Subcutaneous adipose tissue (tissue), 4 donors: ENCODE results near the gene SLC33A1. TPM values are rescaled to one million over a fixed set of nuclear protein-coding genes. Genes with fewer than 3 reads are reported as not detected.

ENCODE experiments used
- total RNA-seq, 4 donors: library from RNA; depleted of rRNA; stranded (reverse); fragments of >200 nt; gene quantifications; one replicate each; pipeline ENCODE4 v1.1.0, GENCODE V29; 2016
- TF ChIP-seq, protein P1 (sequence below): fragments of 450-650 bp; IDR thresholded peaks from one replicate; pipeline ENCODE4 v1.5.1; 2016; ENCODE audit warnings: low read depth, mild to moderate bottlenecking, control low read depth, antibody characterized with exemption, moderate library complexity

SLC33A1 gene
- total RNA-seq, 4 donors from 2014 or later = 17.0 to 33.4 (median 23.8) TPM

DNA sequence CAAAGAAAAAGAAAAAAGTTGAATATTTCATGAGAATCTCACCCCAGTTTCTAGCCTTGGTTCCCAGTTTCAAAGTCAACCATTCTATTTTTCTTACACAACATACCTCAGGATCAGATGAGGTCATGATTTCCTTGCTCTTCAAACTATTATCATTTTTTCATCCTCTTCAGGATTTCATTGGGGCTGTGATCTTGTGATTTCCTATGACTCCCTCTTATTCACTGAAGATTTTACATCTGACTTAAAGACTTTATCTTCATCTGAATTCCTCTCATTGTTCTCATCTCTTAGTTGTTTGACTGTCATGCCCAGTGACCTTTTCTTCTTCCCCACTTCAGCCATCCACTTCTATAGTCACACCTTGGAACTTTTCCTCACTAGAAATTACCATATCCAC is 45.0 kb downstream of the SLC33A1 start:
- TF ChIP-seq, protein P1, sequence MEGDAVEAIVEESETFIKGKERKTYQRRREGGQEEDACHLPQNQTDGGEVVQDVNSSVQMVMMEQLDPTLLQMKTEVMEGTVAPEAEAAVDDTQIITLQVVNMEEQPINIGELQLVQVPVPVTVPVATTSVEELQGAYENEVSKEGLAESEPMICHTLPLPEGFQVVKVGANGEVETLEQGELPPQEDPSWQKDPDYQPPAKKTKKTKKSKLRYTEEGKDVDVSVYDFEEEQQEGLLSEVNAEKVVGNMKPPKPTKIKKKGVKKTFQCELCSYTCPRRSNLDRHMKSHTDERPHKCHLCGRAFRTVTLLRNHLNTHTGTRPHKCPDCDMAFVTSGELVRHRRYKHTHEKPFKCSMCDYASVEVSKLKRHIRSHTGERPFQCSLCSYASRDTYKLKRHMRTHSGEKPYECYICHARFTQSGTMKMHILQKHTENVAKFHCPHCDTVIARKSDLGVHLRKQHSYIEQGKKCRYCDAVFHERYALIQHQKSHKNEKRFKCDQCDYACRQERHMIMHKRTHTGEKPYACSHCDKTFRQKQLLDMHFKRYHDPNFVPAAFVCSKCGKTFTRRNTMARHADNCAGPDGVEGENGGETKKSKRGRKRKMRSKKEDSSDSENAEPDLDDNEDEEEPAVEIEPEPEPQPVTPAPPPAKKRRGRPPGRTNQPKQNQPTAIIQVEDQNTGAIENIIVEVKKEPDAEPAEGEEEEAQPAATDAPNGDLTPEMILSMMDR = no peak

DNA sequence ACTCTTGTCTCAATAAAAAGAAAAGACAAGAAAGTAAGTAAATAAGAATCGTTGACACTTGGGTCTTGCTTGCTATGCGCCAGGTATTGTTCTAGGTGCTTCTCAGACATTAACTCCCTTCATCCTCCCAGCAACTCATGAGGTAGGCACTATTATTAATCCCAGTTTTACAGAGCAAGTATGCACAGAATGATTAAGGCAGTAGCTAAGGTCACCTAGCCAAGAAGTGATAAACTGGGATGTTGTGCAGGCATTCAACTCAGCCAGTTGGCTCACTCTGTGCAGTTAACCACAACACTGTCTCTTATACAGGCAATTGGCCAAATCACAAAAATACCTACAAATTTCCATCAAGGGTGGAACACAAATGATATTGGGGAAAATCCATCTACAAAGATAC is 46.4 kb downstream of the SLC33A1 start:
- TF ChIP-seq, protein P1 = no peak

DNA sequence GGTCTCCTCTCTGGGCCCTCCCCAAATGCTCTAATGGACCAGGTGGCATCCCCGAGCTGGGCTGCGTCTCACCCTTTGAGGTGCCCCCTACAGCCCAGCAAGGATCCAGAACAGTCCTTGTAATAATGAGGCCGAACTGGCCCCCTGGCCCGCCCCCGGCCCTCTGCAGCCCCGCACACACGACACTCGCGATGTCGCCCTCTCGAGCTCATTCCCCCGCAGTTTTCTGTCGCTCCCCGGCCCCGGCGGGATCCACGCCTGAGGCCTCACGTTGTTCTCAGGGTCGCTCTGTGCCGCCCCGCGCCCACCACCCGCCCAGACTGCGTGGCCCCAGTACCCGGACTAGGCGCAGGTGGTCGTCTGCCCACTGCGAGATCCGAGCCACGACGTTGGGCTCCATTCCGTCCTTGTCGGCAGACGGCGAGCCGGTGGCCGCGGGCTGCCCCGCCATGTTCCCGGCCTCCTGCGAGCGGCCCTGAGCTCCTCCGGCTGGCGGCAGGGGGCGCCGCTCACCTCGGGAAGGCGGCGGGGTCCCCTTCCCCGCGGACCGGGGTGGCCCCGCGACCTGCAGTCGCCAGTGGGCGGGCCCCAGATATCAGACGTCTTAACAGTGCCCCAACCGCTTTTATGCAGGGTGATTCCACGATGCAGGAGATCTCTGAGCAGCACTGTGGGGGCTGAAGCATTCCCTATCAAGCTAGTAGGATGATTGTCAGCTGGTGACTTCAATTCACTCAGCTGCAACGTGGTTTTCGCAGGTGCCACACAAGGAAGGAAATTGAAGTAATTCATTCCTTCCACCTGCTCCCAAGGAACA is 48.2 kb downstream of the SLC33A1 start, which contains the start of gene C3orf33:
C3orf33 (minus strand) TSS at position 477 of the 817 bp plus-strand sequence; CDS start at position 451, 26 bp downstream.
- TF ChIP-seq, protein P1 = no peak

DNA sequence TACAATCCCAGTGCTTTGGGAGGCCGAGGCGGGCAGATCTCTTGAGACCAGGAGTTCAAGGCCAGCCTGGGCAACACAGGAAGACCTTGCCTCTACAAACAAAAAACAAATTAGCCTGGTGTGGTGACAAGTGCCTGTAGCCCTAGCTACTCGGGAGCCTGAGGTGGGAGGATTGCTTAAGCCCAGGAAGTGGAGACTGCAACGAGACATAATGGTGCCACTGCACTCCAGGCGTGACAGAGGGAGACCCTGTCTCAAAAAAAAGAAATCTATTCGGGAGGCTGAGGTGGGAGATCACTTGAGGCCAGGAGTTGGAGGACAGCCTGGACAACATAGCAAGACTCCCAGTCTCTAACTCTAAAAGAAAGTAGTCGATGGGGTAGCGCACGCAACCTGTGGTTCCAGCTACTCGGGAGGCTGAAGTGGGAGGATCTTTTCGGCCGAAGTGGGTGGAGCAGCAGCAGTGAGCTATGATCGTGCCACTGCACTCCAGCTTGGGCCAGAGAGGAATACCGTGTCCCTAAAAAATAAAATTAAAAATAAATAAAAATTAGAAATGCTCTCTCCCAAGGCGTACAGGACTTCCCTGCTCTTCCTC is 48.9 kb downstream of the SLC33A1 start:
- TF ChIP-seq, protein P1 = no peak

DNA sequence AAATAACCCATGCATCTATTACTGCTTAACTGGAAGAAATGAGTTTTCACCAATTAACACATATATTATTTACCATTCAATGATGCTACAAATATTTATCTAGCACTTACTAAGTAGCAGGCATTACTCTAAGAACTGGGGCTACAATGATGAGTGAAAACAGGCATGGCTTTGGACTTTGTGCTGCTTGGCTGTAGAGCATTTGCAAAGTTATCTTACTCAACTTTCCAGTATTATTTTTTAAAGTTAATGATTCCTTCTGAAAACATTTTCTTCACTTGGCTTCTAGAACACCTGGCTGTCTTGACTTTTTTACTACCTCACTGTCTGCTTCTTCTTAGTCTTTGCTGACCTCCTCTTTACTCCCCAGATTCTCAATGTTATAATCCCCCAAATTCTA is 49.9 kb downstream of the SLC33A1 start:
- TF ChIP-seq, protein P1 = no peak

DNA sequence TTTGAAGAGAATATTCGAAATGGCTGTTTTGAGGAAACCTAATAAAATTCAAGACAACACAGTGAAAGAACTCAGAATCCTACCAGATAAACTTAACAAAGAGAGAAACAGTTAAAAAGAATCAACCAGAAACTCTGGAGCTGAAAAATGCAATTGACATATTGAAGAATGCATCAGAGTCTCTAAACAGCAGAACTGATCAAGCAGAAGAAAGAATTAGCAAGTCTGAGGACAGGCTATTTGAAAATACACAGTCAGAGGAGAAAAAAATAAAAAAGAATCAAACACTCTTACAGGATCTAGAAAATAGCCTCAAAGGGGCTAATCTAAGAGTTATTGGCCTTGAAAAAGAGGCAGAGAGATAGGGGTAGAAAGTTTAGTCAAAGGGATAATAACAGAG is 61.7 kb downstream of the SLC33A1 start:
- TF ChIP-seq, protein P1 = no peak

DNA sequence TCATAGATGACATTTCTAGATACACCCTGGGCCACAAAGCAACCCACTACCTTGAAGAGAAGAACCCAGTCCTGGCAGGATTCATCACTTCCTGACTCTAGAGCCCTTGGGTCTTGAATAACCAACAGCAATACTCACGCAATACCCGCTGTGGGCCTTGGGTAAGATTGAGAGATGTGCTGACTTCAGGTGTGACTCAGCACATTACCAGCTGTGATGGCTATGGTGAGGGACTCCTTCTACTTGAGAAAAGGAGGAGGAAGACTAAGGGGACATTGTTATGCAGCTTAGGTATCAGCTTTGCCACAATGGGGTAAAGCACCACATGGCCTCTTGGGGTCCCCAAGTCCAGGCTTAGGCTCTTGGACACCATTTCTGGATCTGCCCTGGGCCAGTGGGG is 63.0 kb downstream of the SLC33A1 start:
- TF ChIP-seq, protein P1 = no peak
